Measurements from ENCODE around the gene DEK.
"Not testable (repeated sequence)": the region's sequence is repeated elsewhere in the genome, so short reads cannot be mapped to it uniquely, and the experiment has no call there.

DNA sequence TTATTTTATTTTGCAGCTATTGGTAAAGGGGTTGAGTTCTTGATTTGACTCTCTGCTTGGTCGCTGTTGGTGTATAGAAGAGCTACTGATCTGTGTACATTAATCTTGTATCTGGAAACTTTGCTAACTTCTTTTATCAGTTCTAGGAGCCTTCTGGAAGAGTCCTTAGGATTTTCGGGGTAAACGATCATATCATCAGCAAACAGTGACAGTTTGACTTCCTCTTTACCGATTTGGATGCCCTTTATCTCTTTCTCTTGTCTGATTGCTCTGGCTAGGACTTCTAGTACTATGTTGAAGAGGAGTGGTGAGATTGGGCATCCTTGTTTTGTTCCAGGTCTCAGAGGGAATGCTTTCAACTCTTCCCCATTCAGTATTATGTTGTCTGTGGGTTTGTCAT is 88.1 kb downstream of the DEK start:
- not testable (repeated sequence) for TF ChIP-seq POLR2AphosphoS5 (IDR thresholded peaks at IDR 0.05; ENCODE audit: low read depth, low read length); POLR2A (IDR thresholded peaks at IDR 0.05; ENCODE audit: low read depth, low read length); SPI1 (IDR thresholded peaks at IDR 0.05; ENCODE audit: low read depth, low read length); TAF1 (IDR thresholded peaks at IDR 0.05; ENCODE audit: low read depth, low read length); PAX5 (IDR thresholded peaks at IDR 0.05; ENCODE audit: insufficient read depth, low read length, severe bottlenecking); POU2F2 (IDR thresholded peaks at IDR 0.05; ENCODE audit: low read depth, low read length)

All from GM12891 (cell line).